Peyer's patch (tissue), 4 donors: ENCODE results near the gene ENPP3.

Experiments used
- POLR2A ChIP-seq, 2 donors: fragments of 450-650 bp; IDR thresholded peaks; one replicate each; pipeline ENCODE4 v1.5.1; 2017; ENCODE audit warnings: antibody characterized with exemption in 2 of 2, mild to moderate bottlenecking in 2 of 2, moderate library complexity in 2 of 2
- TF ChIP-seq, protein P1 (sequence below), 6 experiments: fragments of 450-650 bp in 4 of 6; fragments of 200-600 bp in 2 of 6; sonication (generic) in 1 of 6; IDR thresholded peaks; one replicate each; pipeline ENCODE4 v1.5.1; 2017 to 2019; ENCODE audit warnings: antibody characterized with exemption in 6 of 6, mild to moderate bottlenecking in 3 of 6, moderate library complexity in 1 of 6

DNA sequence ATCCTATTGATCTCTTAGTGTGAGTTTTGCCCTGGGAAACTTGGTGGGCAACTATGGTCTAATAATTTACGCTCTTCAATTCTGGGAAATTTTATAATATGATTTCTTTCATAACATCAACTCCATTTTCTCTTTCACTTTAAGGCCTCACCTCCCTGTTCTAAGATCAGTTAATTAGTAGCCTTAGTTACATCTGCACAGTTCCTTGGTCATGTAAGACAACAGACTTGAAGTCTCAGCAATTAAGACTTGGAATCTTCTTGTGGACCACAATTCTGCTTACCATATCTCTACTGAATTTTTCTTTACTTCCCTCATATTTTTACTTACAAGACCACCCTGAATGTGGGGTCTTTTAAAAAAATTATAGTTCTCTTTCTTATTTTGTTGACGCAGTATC is 8.7 kb downstream of the ENPP3 start:
- TF ChIP-seq, protein P1, sequence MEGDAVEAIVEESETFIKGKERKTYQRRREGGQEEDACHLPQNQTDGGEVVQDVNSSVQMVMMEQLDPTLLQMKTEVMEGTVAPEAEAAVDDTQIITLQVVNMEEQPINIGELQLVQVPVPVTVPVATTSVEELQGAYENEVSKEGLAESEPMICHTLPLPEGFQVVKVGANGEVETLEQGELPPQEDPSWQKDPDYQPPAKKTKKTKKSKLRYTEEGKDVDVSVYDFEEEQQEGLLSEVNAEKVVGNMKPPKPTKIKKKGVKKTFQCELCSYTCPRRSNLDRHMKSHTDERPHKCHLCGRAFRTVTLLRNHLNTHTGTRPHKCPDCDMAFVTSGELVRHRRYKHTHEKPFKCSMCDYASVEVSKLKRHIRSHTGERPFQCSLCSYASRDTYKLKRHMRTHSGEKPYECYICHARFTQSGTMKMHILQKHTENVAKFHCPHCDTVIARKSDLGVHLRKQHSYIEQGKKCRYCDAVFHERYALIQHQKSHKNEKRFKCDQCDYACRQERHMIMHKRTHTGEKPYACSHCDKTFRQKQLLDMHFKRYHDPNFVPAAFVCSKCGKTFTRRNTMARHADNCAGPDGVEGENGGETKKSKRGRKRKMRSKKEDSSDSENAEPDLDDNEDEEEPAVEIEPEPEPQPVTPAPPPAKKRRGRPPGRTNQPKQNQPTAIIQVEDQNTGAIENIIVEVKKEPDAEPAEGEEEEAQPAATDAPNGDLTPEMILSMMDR (IDR thresholded peaks at IDR 0.05) = no peak
- TF ChIP-seq POLR2A (IDR thresholded peaks at IDR 0.05) = no peak
